Fibroblast of pulmonary artery (primary cell): Measurements from ENCODE around the gene CEP164.

Experiments used
- DNase-seq: peaks from one replicate; pipeline ENCODE4 v3.0.0-alpha.2; 2010; ENCODE audit warnings: low read depth
- H3K4me3 ChIP-seq: replicated peaks from 2 replicates; pipeline ENCODE4 v1.5.1; 2011; ENCODE audit warnings: low read depth, mild to moderate bottlenecking, control low read depth, low read length, moderate library complexity
- TF ChIP-seq, protein P1 (sequence below): IDR thresholded peaks from 2 replicates; pipeline ENCODE4 v1.5.1; 2011; ENCODE audit warnings: mild to moderate bottlenecking, control low read depth, low read length, inconsistent platforms; ENCODE audit errors: missing control alignments

Gene CEP164

GRCh38 chr11:117374316-117375055 is 46.8 kb downstream of the CEP164 start:
- DNase-seq: no peak
- no peak overlapping the region for H3K4me3 ChIP-seq
- TF ChIP-seq, protein P1, sequence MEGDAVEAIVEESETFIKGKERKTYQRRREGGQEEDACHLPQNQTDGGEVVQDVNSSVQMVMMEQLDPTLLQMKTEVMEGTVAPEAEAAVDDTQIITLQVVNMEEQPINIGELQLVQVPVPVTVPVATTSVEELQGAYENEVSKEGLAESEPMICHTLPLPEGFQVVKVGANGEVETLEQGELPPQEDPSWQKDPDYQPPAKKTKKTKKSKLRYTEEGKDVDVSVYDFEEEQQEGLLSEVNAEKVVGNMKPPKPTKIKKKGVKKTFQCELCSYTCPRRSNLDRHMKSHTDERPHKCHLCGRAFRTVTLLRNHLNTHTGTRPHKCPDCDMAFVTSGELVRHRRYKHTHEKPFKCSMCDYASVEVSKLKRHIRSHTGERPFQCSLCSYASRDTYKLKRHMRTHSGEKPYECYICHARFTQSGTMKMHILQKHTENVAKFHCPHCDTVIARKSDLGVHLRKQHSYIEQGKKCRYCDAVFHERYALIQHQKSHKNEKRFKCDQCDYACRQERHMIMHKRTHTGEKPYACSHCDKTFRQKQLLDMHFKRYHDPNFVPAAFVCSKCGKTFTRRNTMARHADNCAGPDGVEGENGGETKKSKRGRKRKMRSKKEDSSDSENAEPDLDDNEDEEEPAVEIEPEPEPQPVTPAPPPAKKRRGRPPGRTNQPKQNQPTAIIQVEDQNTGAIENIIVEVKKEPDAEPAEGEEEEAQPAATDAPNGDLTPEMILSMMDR: no peak

DNA sequence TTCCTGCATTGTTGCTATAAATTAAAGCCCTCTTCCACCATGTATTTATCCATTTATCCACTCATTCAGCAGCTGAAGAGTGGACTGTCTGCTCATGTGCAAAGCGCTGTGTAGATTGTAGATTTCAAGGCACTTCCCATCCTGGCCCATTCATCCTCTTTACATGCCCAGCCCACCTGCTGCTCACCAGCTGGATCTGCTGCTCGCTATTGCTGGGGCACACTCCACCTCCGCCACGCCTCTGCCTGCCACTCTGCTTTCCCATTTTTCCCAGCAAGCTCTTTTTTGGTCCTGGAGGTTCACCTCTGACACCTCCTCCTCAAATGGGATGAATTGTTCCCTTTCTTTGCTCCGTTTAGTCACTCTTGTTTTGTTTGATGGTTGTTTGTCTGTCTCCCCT is 48.3 kb downstream of the CEP164 start:
- TF ChIP-seq, protein P1: no peak
- no peak for DNase-seq
- H3K4me3 ChIP-seq: no peak overlapping the region

GRCh38 chr11:117376517-117376916 is 48.9 kb downstream of the CEP164 start:
- TF ChIP-seq, protein P1: no peak
- DNase-seq: no peak

DNA sequence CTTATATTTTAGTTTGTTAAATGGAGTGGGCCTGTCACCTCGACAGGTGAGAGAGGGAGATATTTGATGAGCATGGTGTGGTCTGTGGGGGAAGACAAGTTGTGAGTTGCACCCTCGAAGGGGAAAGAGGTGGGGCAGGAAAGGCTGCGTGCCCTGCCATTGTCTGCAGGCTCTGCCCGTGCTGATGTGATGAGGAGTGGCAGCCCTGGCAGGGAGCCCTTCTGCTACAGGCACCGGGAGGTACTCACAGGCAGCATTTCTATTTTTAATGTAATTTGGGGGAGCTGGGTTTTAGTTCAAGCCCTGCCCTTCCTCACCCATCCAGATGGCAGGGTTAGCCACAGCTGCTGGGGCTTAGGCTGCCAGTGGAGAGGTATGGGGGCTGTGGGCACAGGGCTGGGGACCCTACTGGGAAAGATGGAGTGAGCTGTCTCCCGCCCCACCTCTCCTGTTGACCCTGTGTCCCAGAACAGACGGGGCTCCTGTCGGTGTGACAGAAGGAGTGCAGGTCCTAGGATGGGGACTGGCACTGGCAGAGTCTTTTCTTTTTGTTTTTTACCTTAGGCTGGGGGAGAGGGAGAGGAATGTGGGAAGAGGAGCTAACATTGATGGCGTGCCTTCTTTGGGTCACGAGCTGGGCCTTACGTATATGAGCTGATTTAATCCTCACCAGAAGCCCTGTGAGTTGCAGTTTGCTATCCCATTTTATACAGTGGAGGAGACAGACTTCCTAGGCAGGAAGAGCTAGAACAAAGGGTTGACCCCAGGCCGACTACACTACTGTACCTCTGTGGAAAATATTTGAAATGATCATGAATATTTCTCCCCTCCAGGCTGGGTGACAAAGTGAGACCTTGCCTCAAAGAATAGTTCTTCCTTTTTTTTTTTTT is 51.6 kb downstream of the CEP164 start:
- TF ChIP-seq, protein P1: no peak
- H3K4me3 ChIP-seq: no peak overlapping the region
- DNase-seq: no peak

More at GRCh38 chr11:117376517-117376916, 48.9 kb downstream of the CEP164 start:
- no peak overlapping the region for H3K4me3 ChIP-seq

- no peak for DNase-seq
- TF ChIP-seq, protein P1: no peak
- no peak overlapping the region for H3K4me3 ChIP-seq
These were observed 53.0 kb downstream of the CEP164 start for GRCh38 chr11:117380676-117381075.

GRCh38 chr11:117381481-117382387 is 54.1 kb downstream of the CEP164 start:
- DNase-seq: no peak
- TF ChIP-seq, protein P1: no peak
- H3K4me3 ChIP-seq: no peak overlapping the region
